ENCODE data around the gene COL27A1.

COL27A1 gene

GRCh38 chr9:114284316-114285060 lies 129.2 kb downstream of the COL27A1 start:
- TF ChIP-seq, protein P1, sequence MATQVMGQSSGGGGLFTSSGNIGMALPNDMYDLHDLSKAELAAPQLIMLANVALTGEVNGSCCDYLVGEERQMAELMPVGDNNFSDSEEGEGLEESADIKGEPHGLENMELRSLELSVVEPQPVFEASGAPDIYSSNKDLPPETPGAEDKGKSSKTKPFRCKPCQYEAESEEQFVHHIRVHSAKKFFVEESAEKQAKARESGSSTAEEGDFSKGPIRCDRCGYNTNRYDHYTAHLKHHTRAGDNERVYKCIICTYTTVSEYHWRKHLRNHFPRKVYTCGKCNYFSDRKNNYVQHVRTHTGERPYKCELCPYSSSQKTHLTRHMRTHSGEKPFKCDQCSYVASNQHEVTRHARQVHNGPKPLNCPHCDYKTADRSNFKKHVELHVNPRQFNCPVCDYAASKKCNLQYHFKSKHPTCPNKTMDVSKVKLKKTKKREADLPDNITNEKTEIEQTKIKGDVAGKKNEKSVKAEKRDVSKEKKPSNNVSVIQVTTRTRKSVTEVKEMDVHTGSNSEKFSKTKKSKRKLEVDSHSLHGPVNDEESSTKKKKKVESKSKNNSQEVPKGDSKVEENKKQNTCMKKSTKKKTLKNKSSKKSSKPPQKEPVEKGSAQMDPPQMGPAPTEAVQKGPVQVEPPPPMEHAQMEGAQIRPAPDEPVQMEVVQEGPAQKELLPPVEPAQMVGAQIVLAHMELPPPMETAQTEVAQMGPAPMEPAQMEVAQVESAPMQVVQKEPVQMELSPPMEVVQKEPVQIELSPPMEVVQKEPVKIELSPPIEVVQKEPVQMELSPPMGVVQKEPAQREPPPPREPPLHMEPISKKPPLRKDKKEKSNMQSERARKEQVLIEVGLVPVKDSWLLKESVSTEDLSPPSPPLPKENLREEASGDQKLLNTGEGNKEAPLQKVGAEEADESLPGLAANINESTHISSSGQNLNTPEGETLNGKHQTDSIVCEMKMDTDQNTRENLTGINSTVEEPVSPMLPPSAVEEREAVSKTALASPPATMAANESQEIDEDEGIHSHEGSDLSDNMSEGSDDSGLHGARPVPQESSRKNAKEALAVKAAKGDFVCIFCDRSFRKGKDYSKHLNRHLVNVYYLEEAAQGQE (IDR thresholded peaks at IDR 0.05; ENCODE audit: insufficient read depth in 1 of 2, low read depth in 2 of 2, low read length in 2 of 2): no peak
- TF ChIP-seq FOXP2 (optimal IDR thresholded peaks at IDR 0.05; ENCODE audit: borderline replicate concordance, extremely low read depth, extremely low read length, insufficient read depth) (no peak), SIN3A (IDR thresholded peaks at IDR 0.05; ENCODE audit: borderline replicate concordance, insufficient read depth, low read length) (no peak), POLR2AphosphoS5 (IDR thresholded peaks at IDR 0.05; ENCODE audit: low read depth, low read length) (no peak), TAF1 (IDR thresholded peaks at IDR 0.05; ENCODE audit: borderline replicate concordance, insufficient read depth, low read length) (no peak)

- TF ChIP-seq, protein P1 (IDR thresholded peaks at IDR 0.05; ENCODE audit: insufficient read depth in 1 of 2, low read depth in 2 of 2, low read length in 2 of 2): no peak
- no peak for TF ChIP-seq TAF1 (IDR thresholded peaks at IDR 0.05; ENCODE audit: borderline replicate concordance, insufficient read depth, low read length)
- TF ChIP-seq POLR2AphosphoS5 (IDR thresholded peaks at IDR 0.05; ENCODE audit: low read depth, low read length): no peak
- no peak for TF ChIP-seq SIN3A (IDR thresholded peaks at IDR 0.05; ENCODE audit: borderline replicate concordance, insufficient read depth, low read length)
- no peak for TF ChIP-seq FOXP2 (optimal IDR thresholded peaks at IDR 0.05; ENCODE audit: borderline replicate concordance, extremely low read depth, extremely low read length, insufficient read depth)
These were observed 130.0 kb downstream of the COL27A1 start for GRCh38 chr9:114285166-114285867.

DNA sequence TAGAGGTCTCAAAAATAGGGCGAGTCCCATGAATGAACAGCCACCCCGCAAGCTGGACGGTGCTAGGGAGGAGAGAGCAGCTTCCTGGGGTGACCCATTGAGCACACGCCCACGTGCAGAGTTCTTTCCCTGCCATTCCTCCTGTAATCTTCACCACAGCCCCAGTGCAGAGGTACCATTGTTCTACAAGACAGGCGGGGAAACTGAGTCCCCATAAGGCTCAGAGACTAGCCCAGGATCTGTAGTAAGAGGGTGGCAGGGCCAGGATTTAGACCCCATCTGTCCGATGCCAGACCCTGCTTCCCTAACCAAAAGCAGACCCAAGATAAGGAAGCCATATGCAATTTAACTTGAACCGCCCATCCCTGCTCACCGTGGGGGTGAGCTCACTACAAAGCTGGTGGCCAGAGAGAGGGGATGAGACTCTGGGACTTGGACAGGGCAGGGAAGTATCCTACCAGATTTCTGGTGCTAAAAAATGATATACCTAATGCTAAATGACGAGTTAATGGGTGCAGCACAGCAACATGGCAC lies 130.9 kb downstream of the COL27A1 start:
- no peak for TF ChIP-seq POLR2AphosphoS5 (IDR thresholded peaks at IDR 0.05; ENCODE audit: low read depth, low read length)
- no peak for TF ChIP-seq FOXP2 (optimal IDR thresholded peaks at IDR 0.05; ENCODE audit: borderline replicate concordance, extremely low read depth, extremely low read length, insufficient read depth)
- TF ChIP-seq SIN3A (IDR thresholded peaks at IDR 0.05; ENCODE audit: borderline replicate concordance, insufficient read depth, low read length): no peak
- no peak for TF ChIP-seq TAF1 (IDR thresholded peaks at IDR 0.05; ENCODE audit: borderline replicate concordance, insufficient read depth, low read length)
- TF ChIP-seq, protein P1 (IDR thresholded peaks at IDR 0.05; ENCODE audit: insufficient read depth in 1 of 2, low read depth in 2 of 2, low read length in 2 of 2): no peak

DNA sequence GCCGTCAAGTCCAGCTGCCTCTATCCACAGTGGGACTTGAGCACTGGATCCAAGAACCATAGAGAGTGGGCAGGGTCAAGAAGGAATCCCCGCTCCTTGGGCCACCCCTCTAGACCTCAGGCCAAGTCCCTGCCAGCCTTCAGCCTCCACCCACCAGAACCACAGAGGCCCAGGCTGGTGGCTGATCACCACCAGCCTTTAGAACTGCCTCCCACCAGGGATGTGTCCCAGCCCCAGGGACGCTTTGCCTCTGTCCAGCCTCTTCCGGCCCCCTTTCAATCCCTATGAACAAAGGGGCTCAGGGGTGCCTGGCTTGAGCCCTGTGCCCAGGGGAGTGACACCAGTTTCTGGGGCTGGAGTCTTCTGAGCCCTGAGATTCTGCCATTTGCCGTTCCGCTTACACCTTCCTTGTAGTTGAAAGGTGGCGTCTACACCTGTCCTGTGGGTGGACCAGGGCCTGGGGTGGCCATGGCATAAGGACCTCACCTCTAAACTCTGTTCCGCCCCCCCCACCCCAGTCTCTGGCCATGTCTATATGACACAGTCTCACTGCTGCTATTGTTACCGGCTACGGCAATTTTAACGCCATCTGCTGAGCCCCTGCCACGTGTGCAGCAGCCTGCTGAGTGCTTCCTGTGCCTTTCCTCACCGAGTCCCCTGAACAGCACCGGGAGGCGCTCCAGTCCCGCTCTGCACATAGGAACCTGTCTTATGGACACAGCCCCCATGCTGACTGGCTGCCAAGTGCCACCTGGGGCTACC lies 131.8 kb downstream of the COL27A1 start:
- TF ChIP-seq, protein P1 (IDR thresholded peaks at IDR 0.05; ENCODE audit: insufficient read depth in 1 of 2, low read depth in 2 of 2, low read length in 2 of 2): no peak
- TF ChIP-seq SIN3A (IDR thresholded peaks at IDR 0.05; ENCODE audit: borderline replicate concordance, insufficient read depth, low read length) (no peak), POLR2AphosphoS5 (IDR thresholded peaks at IDR 0.05; ENCODE audit: low read depth, low read length) (no peak), TAF1 (IDR thresholded peaks at IDR 0.05; ENCODE audit: borderline replicate concordance, insufficient read depth, low read length) (no peak), FOXP2 (optimal IDR thresholded peaks at IDR 0.05; ENCODE audit: borderline replicate concordance, extremely low read depth, extremely low read length, insufficient read depth) (no peak)
